Smooth muscle cell (in vitro differentiated cells): Measurements from ENCODE around the gene GLYATL1. TPM values are rescaled to one million over a fixed set of nuclear protein-coding genes. Genes with fewer than 3 reads are reported as not detected.

Experiments used
- DNase-seq: peaks from one replicate; lab custom pipeline; 2025; ENCODE audit not compliant: unreplicated experiment; lab: John Stamatoyannopoulos, UW
- H2AFZ ChIP-seq: fragments of 200-600 bp; sonication (generic); 2 replicates; pipeline ENCODE4 v1.6.0; 2016; ENCODE audit warnings: antibody characterized with exemption, low read depth, mild to moderate bottlenecking
- H3F3A ChIP-seq: fragments of 200-600 bp; sonication (generic); 2 replicates; pipeline ENCODE4 v1.6.0; 2017; ENCODE audit warnings: antibody characterized with exemption, low read depth
- H3K27ac ChIP-seq: fragments of 200-600 bp; sonication (generic); 2 replicates; pipeline ENCODE4 v1.5.1; 2016; ENCODE audit warnings: low read depth, mild to moderate bottlenecking
- H3K27me3 ChIP-seq: fragments of 200-600 bp; sonication (generic); 2 replicates; pipeline ENCODE4 v1.6.1; 2016; ENCODE audit warnings: low read depth, mild to moderate bottlenecking
- H3K36me3 ChIP-seq: fragments of 200-600 bp; sonication (generic); 2 replicates; pipeline ENCODE4 v1.5.1; 2016; ENCODE audit warnings: low read depth
- H3K4me1 ChIP-seq: fragments of 200-600 bp; sonication (generic); 2 replicates; pipeline ENCODE4 v1.5.1; 2016; ENCODE audit warnings: low read depth
- H3K4me2 ChIP-seq: fragments of 200-600 bp; sonication (generic); 2 replicates; pipeline ENCODE4 v1.6.0; 2016; ENCODE audit warnings: mild to moderate bottlenecking
- H3K4me3 ChIP-seq: fragments of 200-600 bp; sonication (generic); 2 replicates; pipeline ENCODE4 v1.5.1; 2016; ENCODE audit warnings: mild to moderate bottlenecking
- H3K79me2 ChIP-seq: fragments of 200-600 bp; sonication (generic); 2 replicates; pipeline ENCODE4 v1.6.0; 2016; ENCODE audit warnings: low read depth, mild to moderate bottlenecking
- H3K9ac ChIP-seq: fragments of 200-600 bp; sonication (generic); 2 replicates; pipeline ENCODE4 v1.6.0; 2016; ENCODE audit warnings: low read depth
- H3K9me3 ChIP-seq: fragments of 200-600 bp; sonication (generic); replicated peaks from 2 replicates; pipeline ENCODE4 v1.5.1; 2016; ENCODE audit warnings: low read depth
- H4K20me1 ChIP-seq: fragments of 200-600 bp; sonication (generic); 2 replicates; pipeline ENCODE4 v1.6.0; 2016; ENCODE audit warnings: low read depth
- CTCF ChIP-seq: fragments of 200-600 bp; sonication (generic); IDR thresholded peaks from 2 replicates; pipeline ENCODE4 v1.5.1; 2017; ENCODE audit warnings: borderline replicate concordance, mild to moderate bottlenecking, antibody characterized with exemption; ENCODE audit not compliant: insufficient read depth, poor library complexity, severe bottlenecking
- WGBS: methylation state at CpG from one replicate; pipeline ENCODE4 v1.1.7; 2016; ENCODE audit warnings: low lambda C conversion rate; 5-methylcytosine and 5-hydroxymethylcytosine counted together
- polyA plus RNA-seq: library from polyadenylated mRNA; unstranded; fragments of >200 nt; fragmentation: Nextera tagmentation; extraction: Ambion mirVana; gene quantifications from 2 replicates; pipeline ENCODE4 v1.2.1, GENCODE V29; 2016
- total RNA-seq: library from RNA; depleted of rRNA; stranded (reverse); fragments of >200 nt; gene quantifications from 2 replicates; pipeline ENCODE4 v1.2.3, GENCODE V29; 2014

Gene GLYATL1
- total and polyA plus RNA-seq, 2 experiments from 2014 or later = not detected

GRCh38 chr11:58905721-58906547 is 33.4 kb upstream of the GLYATL1 start:
- H3K27me3 ChIP-seq = peaks cover 9% of the 10 kb centered on the region
- H3K79me2 ChIP-seq = no peaks in the 10 kb centered on the region
- H3K4me3 ChIP-seq = peak overlapping the region; percentile 60
- H3K36me3 ChIP-seq = no peaks in the 10 kb centered on the region
- peaks cover 5% of the 10 kb centered on the region for H3K4me1 ChIP-seq
- TF ChIP-seq CTCF = peak; percentile 33
- no peak overlapping the region for H3K27ac ChIP-seq
- no peaks in the 10 kb centered on the region for H3K9me3 ChIP-seq
- DNase-seq = no peak
- H4K20me1 ChIP-seq = no peaks in the 10 kb centered on the region
- no peaks in the 10 kb centered on the region for H3F3A ChIP-seq
- H3K4me2 ChIP-seq = peak overlapping the region; percentile 86
- 8% methylated on average over 33 of the region's 33 CpGs for WGBS
- H2AFZ ChIP-seq = no peak overlapping the region
- no peak overlapping the region for H3K9ac ChIP-seq

- Histone ChIP-seq H3K27me3 (peaks cover 9% of the 10 kb centered on the region), H3K4me3 (no peak overlapping the region), H3F3A (no peaks in the 10 kb centered on the region), H3K79me2 (no peaks in the 10 kb centered on the region), H4K20me1 (no peaks in the 10 kb centered on the region), H3K36me3 (no peaks in the 10 kb centered on the region), H3K4me2 (no peak overlapping the region), H3K4me1 (peaks cover 5% of the 10 kb centered on the region), H2AFZ (no peak overlapping the region), H3K27ac (no peak overlapping the region), H3K9me3 (no peaks in the 10 kb centered on the region), H3K9ac (no peak overlapping the region)
- no peak for DNase-seq
- TF ChIP-seq CTCF = no peak
- WGBS = 89% methylated on average over 3 of the region's 3 CpGs
Observed at GRCh38 chr11:58907780-58908179, 31.5 kb upstream of the GLYATL1 start.

- no peak overlapping the region for H2AFZ ChIP-seq
- TF ChIP-seq CTCF = no peak
- no peak overlapping the region for H3K4me2 ChIP-seq
- no peak for DNase-seq
- no peak overlapping the region for H3K27ac ChIP-seq
- no peak overlapping the region for H3K4me3 ChIP-seq
- no peaks in the 10 kb centered on the region for H3K4me1 ChIP-seq
- no peaks in the 10 kb centered on the region for H3F3A ChIP-seq
- H3K9ac ChIP-seq = no peak overlapping the region
- no peaks in the 10 kb centered on the region for H3K9me3 ChIP-seq
- no peaks in the 10 kb centered on the region for H4K20me1 ChIP-seq
- H3K79me2 ChIP-seq = no peaks in the 10 kb centered on the region
- no peaks in the 10 kb centered on the region for H3K36me3 ChIP-seq
- peaks cover 9% of the 10 kb centered on the region for H3K27me3 ChIP-seq
Observed at GRCh38 chr11:58912124-58912523, 27.2 kb upstream of the GLYATL1 start.

GRCh38 chr11:58913685-58914084 is 25.6 kb upstream of the GLYATL1 start:
- Histone ChIP-seq H3K27ac (no peak overlapping the region), H3K4me3 (no peak overlapping the region), H3K36me3 (no peaks in the 10 kb centered on the region), H3K79me2 (no peaks in the 10 kb centered on the region), H3K9me3 (no peaks in the 10 kb centered on the region), H3K4me2 (no peak overlapping the region), H3K9ac (no peak overlapping the region), H3K27me3 (peaks cover 2% of the 10 kb centered on the region), H2AFZ (no peak overlapping the region), H4K20me1 (no peaks in the 10 kb centered on the region), H3K4me1 (no peaks in the 10 kb centered on the region), H3F3A (no peaks in the 10 kb centered on the region)
- no peak for DNase-seq
- TF ChIP-seq CTCF = no peak
